OCI-LY1 (cell line): Measurements from ENCODE around the gene SHC4.

Experiments
- H2AFZ ChIP-seq: fragments of 200-600 bp; sonication (generic), shearing (Covaris generic); 2 replicates; pipeline ENCODE4 v1.6.0; 2014; ENCODE audit warnings: antibody characterized with exemption, mild to moderate bottlenecking, low read length
- H3F3A ChIP-seq: fragments of 200-600 bp; sonication (generic), shearing (Covaris generic); 2 replicates; pipeline ENCODE4 v1.6.0; 2014; ENCODE audit warnings: mild to moderate bottlenecking, antibody characterized with exemption, low read length, moderate library complexity; ENCODE audit not compliant: insufficient read depth
- H3K27ac ChIP-seq: fragments of 200-600 bp; sonication (generic); 2 replicates; pipeline ENCODE4 v1.5.1; 2014; ENCODE audit warnings: low read length, mixed run types, mild to moderate bottlenecking, low read depth; ENCODE audit not compliant: poor library complexity, severe bottlenecking
- H3K27me3 ChIP-seq: fragments of 200-600 bp; sonication (generic); 2 replicates; pipeline ENCODE4 v1.6.0; 2014; ENCODE audit warnings: antibody characterized with exemption, mild to moderate bottlenecking, low read length, moderate library complexity; ENCODE audit not compliant: insufficient read depth
- H3K36me3 ChIP-seq: fragments of 200-600 bp; sonication (generic); 2 replicates; pipeline ENCODE4 v1.6.1; 2014; ENCODE audit warnings: mild to moderate bottlenecking, antibody characterized with exemption, low read length, moderate library complexity, mixed read lengths; ENCODE audit not compliant: insufficient read depth
- H3K4me1 ChIP-seq: fragments of 200-600 bp; sonication (generic); 2 replicates; pipeline ENCODE4 v1.5.1; 2014; ENCODE audit warnings: mild to moderate bottlenecking, low read length, moderate library complexity; ENCODE audit not compliant: insufficient read depth, severe bottlenecking
- H3K4me2 ChIP-seq: fragments of 200-600 bp; sonication (generic), shearing (Covaris generic); 2 replicates; pipeline ENCODE4 v1.6.1; 2014; ENCODE audit warnings: low read length
- H3K4me3 ChIP-seq: fragments of 200-600 bp; sonication (generic); 2 replicates; pipeline ENCODE4 v1.5.1; 2014; ENCODE audit warnings: low read length, low read depth, mild to moderate bottlenecking, mixed read lengths; ENCODE audit not compliant: poor library complexity, severe bottlenecking
- H3K79me2 ChIP-seq: fragments of 200-600 bp; shearing (Covaris generic); 2 replicates; pipeline ENCODE4 v1.6.1; 2016; ENCODE audit warnings: mixed run types, low read length, mixed read lengths; ENCODE audit not compliant: insufficient read depth
- H3K9ac ChIP-seq: fragments of 200-600 bp; sonication (generic), shearing (Covaris generic); 2 replicates; pipeline ENCODE4 v1.6.1; 2014; ENCODE audit warnings: mild to moderate bottlenecking, low read length, mixed read lengths
- H3K9me2 ChIP-seq: fragments of 200-600 bp; sonication (generic), shearing (Covaris generic); 2 replicates; pipeline ENCODE4 v1.6.1; 2014; ENCODE audit warnings: low read depth, mild to moderate bottlenecking, low read length, mixed read lengths
- H3K9me3 ChIP-seq: fragments of 200-600 bp; shearing (Covaris generic); 2 replicates; pipeline ENCODE4 v1.6.1; 2014; ENCODE audit warnings: low read length, mixed read lengths
- H4K20me1 ChIP-seq: fragments of 200-600 bp; sonication (generic), shearing (Covaris generic); 2 replicates; pipeline ENCODE4 v1.6.0; 2016; ENCODE audit warnings: mild to moderate bottlenecking, low read length; ENCODE audit not compliant: insufficient read depth
- EZH2 ChIP-seq: fragments of 200-600 bp; sonication (generic), shearing (Covaris generic); IDR thresholded peaks from 2 replicates; pipeline ENCODE4 v1.8.0; 2017; ENCODE audit warnings: borderline replicate concordance, mixed run types, mild to moderate bottlenecking, antibody characterized with exemption, low read length, moderate library complexity, mixed read lengths
- TF ChIP-seq, protein P1 (sequence below): fragments of 200-600 bp; sonication (generic), shearing (Covaris generic); IDR thresholded peaks from 2 replicates; pipeline ENCODE4 v1.5.1; 2017; ENCODE audit warnings: mild to moderate bottlenecking, antibody characterized with exemption, low read length, moderate library complexity, mixed read lengths

SHC4 gene

DNA sequence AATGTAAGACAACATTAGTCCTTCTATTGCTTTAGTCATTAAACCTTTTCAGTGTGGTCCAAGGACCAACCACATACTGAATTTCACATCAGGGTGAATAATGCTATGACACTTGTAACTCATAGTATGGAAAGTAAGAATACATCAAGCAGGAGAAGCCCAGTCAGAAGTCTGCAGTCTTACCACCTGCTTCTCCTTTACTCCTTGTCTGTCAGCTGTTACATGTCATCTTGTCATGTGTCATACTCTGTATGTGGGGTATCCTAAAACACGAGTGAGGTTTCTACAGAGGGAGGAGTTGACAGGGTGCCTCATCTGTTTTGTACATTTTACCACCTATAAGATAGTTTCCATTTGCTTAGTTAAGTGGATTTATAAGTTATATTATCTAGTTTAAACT is 118.6 kb downstream of the SHC4 start:
- TF ChIP-seq, protein P1, sequence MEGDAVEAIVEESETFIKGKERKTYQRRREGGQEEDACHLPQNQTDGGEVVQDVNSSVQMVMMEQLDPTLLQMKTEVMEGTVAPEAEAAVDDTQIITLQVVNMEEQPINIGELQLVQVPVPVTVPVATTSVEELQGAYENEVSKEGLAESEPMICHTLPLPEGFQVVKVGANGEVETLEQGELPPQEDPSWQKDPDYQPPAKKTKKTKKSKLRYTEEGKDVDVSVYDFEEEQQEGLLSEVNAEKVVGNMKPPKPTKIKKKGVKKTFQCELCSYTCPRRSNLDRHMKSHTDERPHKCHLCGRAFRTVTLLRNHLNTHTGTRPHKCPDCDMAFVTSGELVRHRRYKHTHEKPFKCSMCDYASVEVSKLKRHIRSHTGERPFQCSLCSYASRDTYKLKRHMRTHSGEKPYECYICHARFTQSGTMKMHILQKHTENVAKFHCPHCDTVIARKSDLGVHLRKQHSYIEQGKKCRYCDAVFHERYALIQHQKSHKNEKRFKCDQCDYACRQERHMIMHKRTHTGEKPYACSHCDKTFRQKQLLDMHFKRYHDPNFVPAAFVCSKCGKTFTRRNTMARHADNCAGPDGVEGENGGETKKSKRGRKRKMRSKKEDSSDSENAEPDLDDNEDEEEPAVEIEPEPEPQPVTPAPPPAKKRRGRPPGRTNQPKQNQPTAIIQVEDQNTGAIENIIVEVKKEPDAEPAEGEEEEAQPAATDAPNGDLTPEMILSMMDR = no peak
- no peak for TF ChIP-seq EZH2
- Histone ChIP-seq H2AFZ (no peak overlapping the region), H3K9ac (no peak overlapping the region), H3K36me3 (no peaks in the 10 kb centered on the region), H3K4me1 (no peaks in the 10 kb centered on the region), H3K27ac (no peak overlapping the region), H3K4me2 (no peak overlapping the region), H3K79me2 (no peaks in the 10 kb centered on the region), H4K20me1 (no peaks in the 10 kb centered on the region), H3K4me3 (no peak overlapping the region), H3K9me2 (no peaks in the 10 kb centered on the region), H3K27me3 (no peaks in the 10 kb centered on the region), H3K9me3 (no peaks in the 10 kb centered on the region), H3F3A (no peaks in the 10 kb centered on the region)

- Histone ChIP-seq H3K4me1 (no peaks in the 10 kb centered on the region), H3K36me3 (no peaks in the 10 kb centered on the region), H4K20me1 (no peaks in the 10 kb centered on the region), H3K79me2 (no peaks in the 10 kb centered on the region), H3K9ac (no peak overlapping the region), H3K9me2 (no peaks in the 10 kb centered on the region), H2AFZ (no peak overlapping the region), H3K27me3 (no peaks in the 10 kb centered on the region), H3K4me3 (no peak overlapping the region), H3K27ac (no peak overlapping the region), H3K9me3 (no peaks in the 10 kb centered on the region), H3F3A (no peaks in the 10 kb centered on the region), H3K4me2 (no peak overlapping the region)
- no peak for TF ChIP-seq EZH2
- TF ChIP-seq, protein P1 = no peak
Measured at GRCh38 chr15:48842501-48842900, 121.2 kb downstream of the SHC4 start.

- H3K4me3 ChIP-seq = no peak overlapping the region
- no peaks in the 10 kb centered on the region for H3K27me3 ChIP-seq
- H3K9me2 ChIP-seq = no peaks in the 10 kb centered on the region
- H3K9ac ChIP-seq = no peak overlapping the region
- H3K9me3 ChIP-seq = no peaks in the 10 kb centered on the region
- no peak overlapping the region for H3K4me2 ChIP-seq
- H4K20me1 ChIP-seq = no peaks in the 10 kb centered on the region
- H3K27ac ChIP-seq = no peak overlapping the region
- no peak for TF ChIP-seq EZH2
- TF ChIP-seq, protein P1 = no peak
- H3K36me3 ChIP-seq = no peaks in the 10 kb centered on the region
- no peaks in the 10 kb centered on the region for H3K79me2 ChIP-seq
- H2AFZ ChIP-seq = no peak overlapping the region
- H3F3A ChIP-seq = no peaks in the 10 kb centered on the region
- no peaks in the 10 kb centered on the region for H3K4me1 ChIP-seq
Measured at GRCh38 chr15:48834756-48835155, 129.0 kb downstream of the SHC4 start.
